Measurements from ENCODE around the gene ZBTB7A.

DNA sequence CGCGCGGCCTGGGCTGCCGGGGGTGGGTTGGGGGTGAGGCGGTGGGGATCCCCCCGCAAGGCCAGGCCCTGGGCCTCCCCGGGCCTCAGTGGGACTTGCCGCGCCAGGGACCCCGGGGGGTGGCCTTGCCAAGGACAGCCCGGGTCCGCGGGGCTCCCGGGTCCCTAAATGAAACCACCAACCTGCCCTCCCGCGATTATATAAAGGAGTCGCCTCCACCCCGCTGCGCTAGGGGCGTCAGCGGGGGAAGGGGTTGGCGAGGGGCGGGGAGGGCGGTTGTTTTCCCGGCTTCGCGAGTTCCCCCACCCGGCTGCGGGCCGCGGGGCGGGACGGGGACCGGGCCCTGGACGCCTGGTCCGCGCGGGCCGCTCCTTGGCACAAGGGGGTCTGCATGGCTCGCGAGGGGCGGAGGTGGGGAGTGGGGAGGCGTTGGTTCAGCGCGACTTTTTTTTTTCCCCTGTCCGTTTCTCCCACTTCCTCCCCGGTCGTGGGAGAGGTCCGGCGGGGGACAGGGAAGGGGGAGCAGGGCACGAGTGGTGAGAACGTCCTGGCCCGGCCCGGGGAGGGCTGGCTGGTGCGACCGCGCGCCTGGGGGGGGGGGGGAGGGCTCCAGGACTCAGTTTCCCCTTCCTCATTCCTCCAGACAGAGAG lies 822 bp upstream of the ZBTB7A start:
- TF ChIP-seq, protein P1, sequence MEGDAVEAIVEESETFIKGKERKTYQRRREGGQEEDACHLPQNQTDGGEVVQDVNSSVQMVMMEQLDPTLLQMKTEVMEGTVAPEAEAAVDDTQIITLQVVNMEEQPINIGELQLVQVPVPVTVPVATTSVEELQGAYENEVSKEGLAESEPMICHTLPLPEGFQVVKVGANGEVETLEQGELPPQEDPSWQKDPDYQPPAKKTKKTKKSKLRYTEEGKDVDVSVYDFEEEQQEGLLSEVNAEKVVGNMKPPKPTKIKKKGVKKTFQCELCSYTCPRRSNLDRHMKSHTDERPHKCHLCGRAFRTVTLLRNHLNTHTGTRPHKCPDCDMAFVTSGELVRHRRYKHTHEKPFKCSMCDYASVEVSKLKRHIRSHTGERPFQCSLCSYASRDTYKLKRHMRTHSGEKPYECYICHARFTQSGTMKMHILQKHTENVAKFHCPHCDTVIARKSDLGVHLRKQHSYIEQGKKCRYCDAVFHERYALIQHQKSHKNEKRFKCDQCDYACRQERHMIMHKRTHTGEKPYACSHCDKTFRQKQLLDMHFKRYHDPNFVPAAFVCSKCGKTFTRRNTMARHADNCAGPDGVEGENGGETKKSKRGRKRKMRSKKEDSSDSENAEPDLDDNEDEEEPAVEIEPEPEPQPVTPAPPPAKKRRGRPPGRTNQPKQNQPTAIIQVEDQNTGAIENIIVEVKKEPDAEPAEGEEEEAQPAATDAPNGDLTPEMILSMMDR (IDR thresholded peaks at IDR 0.05), result no peak
- no peak for TF ChIP-seq POLR2A (IDR thresholded peaks at IDR 0.05)
